Kidney (tissue), 14 donors: ENCODE data around the gene AZU1. TPM values are rescaled to one million over a fixed set of nuclear protein-coding genes. Genes with fewer than 3 reads are reported as not detected.

Source experiments
- DNase-seq, 5 donors: peaks; one replicate each; pipeline ENCODE4 v3.0.0-alpha.2; 2013 to 2020
- FAIRE-seq: peaks from 2 replicates; lab custom pipeline; 2012; peaks lifted over from hg19 to GRCh38; lab: Jason Lieb, UNC
- H3K27ac ChIP-seq, 2 donors: one replicate each; pipeline ENCODE4 v1.7.0; 2013; ENCODE audit warnings: low read depth in 2 of 2, low read length in 2 of 2, inconsistent platforms in 1 of 2
- H3K27me3 ChIP-seq: one replicate; pipeline ENCODE4 v1.7.1; 2013; ENCODE audit warnings: low read length, inconsistent platforms; ENCODE audit not compliant: control insufficient read depth, insufficient read depth
- H3K36me3 ChIP-seq, 3 donors: one replicate each; pipeline versions ENCODE4 v1.7.0 to v1.7.1; 2013; ENCODE audit warnings: low read length in 3 of 3, control low read depth in 1 of 3, inconsistent platforms in 1 of 3; ENCODE audit not compliant: insufficient read depth in 3 of 3, control insufficient read depth in 2 of 3
- H3K4me1 ChIP-seq, 3 donors: one replicate each; pipeline versions ENCODE4 v1.7.0 to v1.7.1; 2013; ENCODE audit warnings: low read length in 3 of 3, inconsistent platforms in 1 of 3, low read depth in 1 of 3; ENCODE audit not compliant: control insufficient read depth in 2 of 3, insufficient read depth in 2 of 3
- H3K4me3 ChIP-seq, 3 donors: one replicate each; pipeline versions ENCODE4 v1.7.0 to v1.8.1; 2013; ENCODE audit warnings: low read length in 3 of 3, control low read depth in 1 of 3, inconsistent platforms in 1 of 3
- H3K9ac ChIP-seq, 3 donors: one replicate each; pipeline versions ENCODE4 v1.7.0 to v1.7.1; 2013; ENCODE audit warnings: low read length in 3 of 3, control low read depth in 1 of 3, inconsistent platforms in 1 of 3
- H3K9me3 ChIP-seq, 3 donors: one replicate each; pipeline versions ENCODE4 v1.7.0 to v1.7.1; 2013; ENCODE audit warnings: low read length in 3 of 3, control low read depth in 1 of 3, inconsistent platforms in 1 of 3; ENCODE audit not compliant: control insufficient read depth in 2 of 3, insufficient read depth in 1 of 3
- CTCF ChIP-seq: IDR thresholded peaks from 3 replicates; pipeline ENCODE4 v1.5.1; 2012; ENCODE audit warnings: mild to moderate bottlenecking, moderate library complexity, borderline replicate concordance; ENCODE audit not compliant: insufficient read depth; ENCODE audit errors: extremely low read depth
- intact Hi-C: fragments of 100-400 bp; cut with DNase I; formaldehyde crosslinking; loops from one replicate; pipeline ENCODE4 v1.11.1; 2022
- polyA plus RNA-seq: library from polyadenylated mRNA; stranded (reverse); fragments of 350-450 nt; fragmentation: Illumina TruSeq; extraction: RNeasy Lipid Tissue Mini Kit (QIAGEN cat#74804); gene quantifications from one replicate; pipeline ENCODE4 v1.2.3, GENCODE V29; 2014; ENCODE audit warnings: low read depth, low replicate concordance; ENCODE audit not compliant: insufficient read depth
- total RNA-seq: library from RNA; stranded (reverse); fragmentation: NEBNext Ultra II Directional; extraction: Animal tissue kit (Norgen Biotek cat#: 25700); gene quantifications from one replicate; pipeline ENCODE4 v1.2.1, GENCODE V29; 2021
- donor health status: control.
- donor health status: control.
- donor health status: control.
- donor health status: control.
- donor health status: control.
- donor health status: DM: yes; HTN: yes; CAD: no.
- donor health status: Normal renal cell carcinoma (clear cell type).

AZU1 gene
- total and polyA plus RNA-seq, 2 donors from 2014 or later, result 0.50 TPM; not detected in 1

- no peaks in the 10 kb centered on the region for H3K9me3 ChIP-seq
- DNase-seq, result peak in 1 of 5 donors; percentile 44
- H3K27ac ChIP-seq, result peak overlapping the region; percentile 71 to 84
- H3K27me3 ChIP-seq, result no peaks in the 10 kb centered on the region
- H3K4me3 ChIP-seq, result peak overlapping the region in 1 of 3 donors; percentile 60
- H3K9ac ChIP-seq, result peak overlapping the region in 1 of 3 donors; percentile 69
- FAIRE-seq, result no peak
- peaks cover 0 to 16% (median 0%) of the 10 kb centered on the region in 3 donors for H3K4me1 ChIP-seq
- intact Hi-C loops, result no loop called here
- no peaks in the 10 kb centered on the region for H3K36me3 ChIP-seq
- TF ChIP-seq CTCF, result no peak
Measured at GRCh38 chr19:781800-782184, 45.8 kb upstream of the AZU1 start.

GRCh38 chr19:782185-782877 lies 45.3 kb upstream of the AZU1 start:
- no peaks in the 10 kb centered on the region for H3K9me3 ChIP-seq
- no peak for TF ChIP-seq CTCF
- no peaks in the 10 kb centered on the region for H3K36me3 ChIP-seq
- H3K4me3 ChIP-seq, result peak overlapping the region; percentile 26 to 60 (median 37)
- DNase-seq (peak in 4 of 5 donors; percentile 61 to 88 (median 81)), FAIRE-seq (no peak)
- no peaks in the 10 kb centered on the region for H3K27me3 ChIP-seq
- intact Hi-C loops, result no loop called here
- peak overlapping the region in 2 of 3 donors; percentile 33 to 69 for H3K9ac ChIP-seq
- H3K4me1 ChIP-seq, result peaks cover 0 to 16% (median 0%) of the 10 kb centered on the region in 3 donors
- H3K27ac ChIP-seq, result peak overlapping the region; percentile 71 to 84

GRCh38 chr19:782878-783668 lies 44.6 kb upstream of the AZU1 start:
- Histone ChIP-seq H3K36me3 (no peaks in the 10 kb centered on the region), H3K9ac (peak overlapping the region in 2 of 3 donors; percentile 33 to 69), H3K4me3 (peak overlapping the region; percentile 26 to 60 (median 38)), H3K4me1 (peaks cover 0 to 16% (median 0%) of the 10 kb centered on the region in 3 donors), H3K27ac (peak overlapping the region; percentile 71 to 84), H3K9me3 (no peaks in the 10 kb centered on the region), H3K27me3 (no peaks in the 10 kb centered on the region)
- intact Hi-C loops, result no loop called here
- FAIRE-seq, result no peak
- DNase-seq, result peak in 3 of 5 donors; percentile 30 to 55 (median 37)
- TF ChIP-seq CTCF, result no peak
